OCI-LY3 (cell line): Measurements from ENCODE around the gene RAPGEF3.

Experiments used
- EZH2phosphoT487 ChIP-seq: fragments of 200-600 bp; shearing (Covaris generic); IDR thresholded peaks from 2 replicates; pipeline ENCODE4 v1.6.1; 2018; ENCODE audit warnings: antibody characterized with exemption, mixed run types, low read depth
- TF ChIP-seq, protein P1 (sequence below): fragments of 200-600, 300-600 bp; sonication (generic); IDR thresholded peaks from 2 replicates; pipeline ENCODE4 v1.5.1; 2014; ENCODE audit warnings: antibody characterized with exemption, low read length, low read depth

DNA sequence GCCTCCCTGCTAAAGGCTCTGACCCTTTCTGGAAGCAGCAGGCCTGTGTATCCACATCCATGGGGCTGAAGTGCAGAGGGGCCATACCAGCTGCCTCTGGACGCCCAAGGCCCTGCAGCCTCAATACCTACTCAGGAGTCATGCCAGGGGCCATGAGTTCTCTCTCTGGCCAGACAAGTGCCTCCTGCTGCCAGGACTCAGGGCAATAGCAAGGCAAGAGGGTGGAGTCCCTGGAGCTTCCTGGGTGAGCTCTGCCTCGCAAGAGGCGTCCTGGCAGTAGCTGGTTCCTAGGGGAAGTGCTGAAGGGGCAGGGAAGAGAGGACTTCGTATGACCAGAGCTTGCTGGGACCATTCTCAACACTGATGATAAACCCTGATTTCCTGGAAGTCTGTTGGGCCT, 22.5 kb downstream of the RAPGEF3 start:
- TF ChIP-seq, protein P1, sequence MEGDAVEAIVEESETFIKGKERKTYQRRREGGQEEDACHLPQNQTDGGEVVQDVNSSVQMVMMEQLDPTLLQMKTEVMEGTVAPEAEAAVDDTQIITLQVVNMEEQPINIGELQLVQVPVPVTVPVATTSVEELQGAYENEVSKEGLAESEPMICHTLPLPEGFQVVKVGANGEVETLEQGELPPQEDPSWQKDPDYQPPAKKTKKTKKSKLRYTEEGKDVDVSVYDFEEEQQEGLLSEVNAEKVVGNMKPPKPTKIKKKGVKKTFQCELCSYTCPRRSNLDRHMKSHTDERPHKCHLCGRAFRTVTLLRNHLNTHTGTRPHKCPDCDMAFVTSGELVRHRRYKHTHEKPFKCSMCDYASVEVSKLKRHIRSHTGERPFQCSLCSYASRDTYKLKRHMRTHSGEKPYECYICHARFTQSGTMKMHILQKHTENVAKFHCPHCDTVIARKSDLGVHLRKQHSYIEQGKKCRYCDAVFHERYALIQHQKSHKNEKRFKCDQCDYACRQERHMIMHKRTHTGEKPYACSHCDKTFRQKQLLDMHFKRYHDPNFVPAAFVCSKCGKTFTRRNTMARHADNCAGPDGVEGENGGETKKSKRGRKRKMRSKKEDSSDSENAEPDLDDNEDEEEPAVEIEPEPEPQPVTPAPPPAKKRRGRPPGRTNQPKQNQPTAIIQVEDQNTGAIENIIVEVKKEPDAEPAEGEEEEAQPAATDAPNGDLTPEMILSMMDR, result no peak
- TF ChIP-seq EZH2phosphoT487, result no peak
